Activated CD4-positive, alpha-beta T cell treated with anti-CD3 and anti-CD28 coated beads, Interleukin-2, amount 50 U/mL, for 24 hours (primary cell): ENCODE data around the gene EML1.

Source experiments
- DNase-seq, 2 donors: peaks; one replicate each; pipeline ENCODE4 v3.0.0-alpha.2; 2020; ENCODE audit warnings: low read depth in 1 of 2, low spot score in 1 of 2

The EML1 gene

DNA sequence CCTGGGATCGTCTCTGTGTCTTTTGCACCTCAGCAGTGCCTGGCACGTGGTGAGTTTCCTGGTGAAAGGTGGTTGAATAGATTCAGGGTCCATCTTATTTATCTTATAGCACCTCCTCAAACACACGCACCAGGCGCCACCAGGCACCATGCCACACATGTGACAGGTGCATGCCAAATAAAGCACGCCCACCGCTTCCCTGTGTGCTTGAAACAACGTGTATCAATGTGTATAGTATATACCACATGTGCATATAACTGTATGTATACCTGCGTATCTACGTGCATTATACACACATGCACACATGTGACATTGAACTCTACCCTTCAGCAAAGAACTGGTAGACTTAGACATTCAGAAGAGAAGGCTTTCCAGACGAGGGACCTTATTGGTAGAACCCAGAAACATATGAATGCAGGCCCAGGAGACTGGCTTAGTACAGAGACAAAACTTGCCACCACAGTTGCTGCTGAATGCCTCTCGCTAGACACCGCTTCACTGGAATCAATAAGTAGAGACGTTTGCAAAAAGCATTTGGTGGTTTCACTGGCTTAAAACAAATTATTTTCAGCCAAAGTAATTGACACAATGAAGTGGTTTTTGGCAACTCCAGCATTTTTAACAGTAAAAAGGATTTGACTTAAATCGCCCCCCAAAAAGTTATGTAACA is 10.0 kb downstream of the EML1 start:
- no peak for DNase-seq

DNA sequence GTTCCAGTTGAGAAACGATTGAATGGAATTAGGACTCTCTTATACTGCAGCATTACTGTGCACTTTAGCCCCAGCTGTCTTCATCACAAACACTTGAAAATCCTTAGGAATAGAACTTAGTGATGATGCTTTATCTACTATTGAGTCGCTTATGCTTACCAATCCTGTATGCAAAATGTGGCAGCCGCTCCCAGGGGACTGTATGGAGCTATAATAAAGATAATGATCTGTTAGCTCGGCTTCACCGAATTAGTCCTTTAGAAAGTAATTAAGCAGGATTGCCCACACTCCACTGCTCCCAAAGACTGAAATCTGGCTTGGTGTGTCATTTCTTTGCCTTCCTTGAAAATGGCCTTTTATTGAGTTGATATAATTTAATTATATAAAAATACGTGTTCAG is 10.6 kb downstream of the EML1 start:
- DNase-seq = no peak

DNA sequence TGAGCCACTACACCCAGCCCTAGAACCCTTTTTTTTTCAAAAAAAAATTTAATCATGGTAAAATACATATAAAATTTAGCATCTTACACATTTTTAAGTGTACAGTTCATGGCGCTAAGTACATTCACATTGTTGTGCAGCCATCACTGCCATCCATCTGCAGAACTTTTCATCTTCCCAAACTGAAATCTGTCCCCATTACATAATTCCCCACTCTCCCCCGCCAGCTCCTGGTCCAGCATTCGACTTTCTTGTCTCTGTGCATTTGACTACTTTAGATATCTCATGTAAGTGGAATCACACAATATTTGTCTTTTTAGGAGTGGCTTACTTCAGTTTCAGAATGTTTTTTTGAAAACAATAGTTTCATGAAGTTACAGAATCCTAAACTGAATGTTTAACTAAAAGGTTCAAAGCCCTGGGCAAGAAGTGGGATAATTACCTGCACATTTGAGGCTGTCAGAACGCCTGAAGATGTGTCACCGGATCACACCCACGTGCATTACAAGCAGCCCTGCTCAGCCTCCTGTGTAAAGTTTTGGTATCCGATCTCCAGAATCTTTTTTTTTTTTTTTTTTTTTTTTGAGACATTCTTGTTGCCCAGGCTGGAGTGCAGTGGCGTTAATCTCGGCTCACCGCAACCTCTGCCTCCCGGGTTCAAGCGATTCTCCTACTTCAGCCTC is 12.7 kb downstream of the EML1 start:
- DNase-seq = no peak

DNA sequence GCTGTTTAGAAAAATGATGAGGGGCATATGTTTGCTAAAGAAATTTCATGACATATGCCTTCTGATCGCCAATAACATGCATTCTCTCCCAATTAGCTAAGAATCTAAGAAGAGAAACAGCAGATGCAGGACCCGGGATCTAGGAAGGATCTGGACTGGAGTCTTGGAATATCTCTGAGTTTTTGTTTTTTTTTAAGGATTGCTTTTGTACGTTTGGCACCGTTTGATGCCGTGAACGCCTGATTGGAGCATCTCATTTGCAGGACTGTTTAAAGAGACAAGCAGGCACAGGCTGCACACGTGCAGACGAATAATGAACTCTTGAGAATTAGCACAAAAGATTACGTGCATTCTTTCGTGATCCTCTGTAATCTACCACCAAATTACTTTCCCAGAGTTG is 13.6 kb downstream of the EML1 start:
- no peak for DNase-seq

DNA sequence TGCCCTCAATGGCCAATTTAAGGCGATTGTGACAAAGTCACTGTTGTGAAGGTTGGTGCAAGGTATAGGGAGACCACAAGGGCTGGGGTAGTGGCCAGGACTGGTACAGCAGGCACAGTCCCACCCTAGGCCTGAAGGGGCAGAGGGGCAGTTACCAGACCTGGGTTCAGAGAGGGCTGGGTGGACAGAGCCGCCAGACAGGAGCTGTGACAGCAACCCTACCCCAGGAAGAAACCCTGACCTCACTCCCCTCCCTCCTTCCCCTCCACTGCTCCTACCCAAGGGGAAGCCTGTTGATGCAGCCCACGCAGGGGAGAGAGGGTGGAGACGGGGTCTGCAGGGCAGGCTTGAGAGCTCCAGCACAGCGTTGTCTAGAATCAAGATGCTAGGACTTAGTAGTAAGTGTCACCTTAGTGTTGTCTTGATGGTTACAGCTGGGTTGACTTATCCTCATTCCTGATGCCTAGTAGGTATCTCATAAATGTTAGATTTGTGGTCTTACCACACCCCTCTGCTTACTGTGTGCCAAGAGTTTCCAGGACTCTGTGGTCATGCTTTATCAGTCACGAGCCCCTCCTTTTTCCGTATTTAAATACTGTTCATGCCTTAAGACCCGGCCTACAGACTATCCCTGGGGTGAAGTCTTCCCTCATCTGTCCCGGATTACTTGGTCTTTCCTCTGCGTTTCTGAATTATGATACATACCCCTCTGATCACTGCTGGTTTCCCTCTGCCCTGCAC is 14.4 kb downstream of the EML1 start:
- no peak for DNase-seq

DNA sequence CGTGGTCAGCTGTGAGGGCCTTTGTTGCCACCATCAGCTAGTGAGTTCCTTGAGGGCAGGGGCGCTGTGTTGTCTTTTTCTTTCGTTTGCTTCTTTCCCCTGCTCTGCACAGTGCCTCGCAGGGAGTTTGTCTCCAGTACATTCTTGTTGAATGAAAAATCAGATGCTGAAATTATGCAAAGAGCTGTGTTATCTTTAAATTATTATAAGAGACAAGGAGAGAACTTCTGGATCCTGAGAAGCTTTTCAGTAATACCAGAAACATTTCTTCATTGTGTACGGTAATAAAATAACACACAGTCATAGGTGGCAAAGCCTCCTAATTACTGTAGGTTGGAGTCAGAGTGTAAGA is 14.9 kb downstream of the EML1 start:
- no peak for DNase-seq

DNA sequence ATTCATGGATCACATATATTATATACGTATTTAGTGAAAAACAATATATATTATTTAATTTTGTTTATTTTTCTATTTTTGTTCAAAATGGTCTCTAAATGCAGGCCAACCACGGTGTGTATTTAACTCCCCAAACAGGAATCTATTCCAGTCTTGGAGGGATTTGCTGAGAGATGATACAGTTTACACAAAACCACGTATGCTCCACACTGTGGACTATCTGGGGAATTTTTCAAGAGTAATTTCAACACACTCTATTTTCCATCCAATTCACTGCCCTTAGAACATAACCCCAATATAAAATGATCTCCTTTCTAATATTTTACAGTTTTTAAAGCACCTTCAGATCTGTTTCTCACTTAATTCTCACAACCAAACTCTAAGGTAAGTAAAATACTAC is 15.3 kb downstream of the EML1 start:
- no peak for DNase-seq

DNA sequence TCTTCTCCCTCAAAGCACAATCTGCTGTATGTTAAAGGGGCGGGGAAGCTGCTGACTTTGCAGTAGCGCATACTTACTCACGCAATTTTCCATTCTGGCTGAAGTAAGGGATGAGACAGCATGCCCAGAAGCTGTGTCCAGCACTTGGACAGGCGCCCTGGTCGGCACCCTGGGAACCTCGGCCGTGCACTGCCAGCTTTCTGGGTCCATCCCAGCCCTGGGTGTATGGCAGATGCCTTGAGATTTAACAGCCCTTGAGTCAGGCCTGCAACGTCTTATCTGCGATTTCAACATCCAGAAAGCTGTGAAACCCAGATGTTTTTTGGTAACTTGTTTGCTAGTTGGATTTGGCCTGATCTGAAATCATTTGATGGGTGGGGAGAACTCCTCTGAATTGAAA is 16.1 kb downstream of the EML1 start:
- DNase-seq = no peak

DNA sequence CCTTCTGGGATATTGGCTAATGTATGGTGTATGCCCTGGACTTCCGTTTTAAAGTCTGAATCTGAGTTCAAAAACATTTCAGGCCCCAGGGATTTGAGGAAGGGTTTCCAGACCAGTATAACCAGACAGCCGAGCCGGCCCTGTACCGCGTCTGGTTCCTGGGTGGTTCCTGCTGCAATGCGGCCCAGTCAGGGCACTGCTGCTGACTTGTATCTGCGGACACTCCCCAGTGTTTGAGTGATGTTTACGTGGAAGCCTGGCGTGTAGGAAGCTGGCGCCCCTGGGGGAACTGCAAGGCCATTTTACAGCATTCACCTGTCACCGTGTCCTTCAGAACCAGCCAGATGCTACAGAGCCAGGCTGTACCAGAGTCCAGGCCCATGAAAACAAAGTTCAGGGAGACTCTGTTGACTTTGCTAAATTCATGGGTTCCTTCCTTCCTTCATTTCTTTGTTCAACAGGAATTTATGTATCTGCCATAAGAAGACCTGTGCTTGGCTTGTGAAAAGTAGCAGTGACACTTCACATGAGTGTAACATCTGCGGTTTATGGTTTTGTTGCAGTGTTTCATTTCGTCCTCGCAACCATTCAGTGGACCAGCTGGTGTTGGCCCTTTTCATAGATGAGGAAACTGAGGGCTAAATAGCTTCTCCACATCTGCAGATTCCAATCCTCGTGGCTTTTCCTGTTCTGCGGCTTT is 16.8 kb downstream of the EML1 start:
- DNase-seq = no peak

DNA sequence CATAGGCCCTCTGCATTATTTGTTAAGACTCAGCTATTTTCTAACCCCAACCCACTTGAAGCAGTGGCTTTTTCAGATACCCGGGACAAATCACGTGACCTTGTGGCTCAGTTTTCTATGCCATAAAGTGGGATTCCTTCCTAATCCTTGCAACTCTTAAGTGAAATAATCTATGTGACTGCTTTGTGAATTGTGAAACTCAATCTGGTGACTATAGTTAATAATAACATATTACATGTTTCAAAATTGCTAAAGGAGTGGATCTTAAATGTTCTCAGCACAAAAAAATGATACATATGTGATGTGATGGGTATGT is 17.3 kb downstream of the EML1 start:
- DNase-seq = no peak

DNA sequence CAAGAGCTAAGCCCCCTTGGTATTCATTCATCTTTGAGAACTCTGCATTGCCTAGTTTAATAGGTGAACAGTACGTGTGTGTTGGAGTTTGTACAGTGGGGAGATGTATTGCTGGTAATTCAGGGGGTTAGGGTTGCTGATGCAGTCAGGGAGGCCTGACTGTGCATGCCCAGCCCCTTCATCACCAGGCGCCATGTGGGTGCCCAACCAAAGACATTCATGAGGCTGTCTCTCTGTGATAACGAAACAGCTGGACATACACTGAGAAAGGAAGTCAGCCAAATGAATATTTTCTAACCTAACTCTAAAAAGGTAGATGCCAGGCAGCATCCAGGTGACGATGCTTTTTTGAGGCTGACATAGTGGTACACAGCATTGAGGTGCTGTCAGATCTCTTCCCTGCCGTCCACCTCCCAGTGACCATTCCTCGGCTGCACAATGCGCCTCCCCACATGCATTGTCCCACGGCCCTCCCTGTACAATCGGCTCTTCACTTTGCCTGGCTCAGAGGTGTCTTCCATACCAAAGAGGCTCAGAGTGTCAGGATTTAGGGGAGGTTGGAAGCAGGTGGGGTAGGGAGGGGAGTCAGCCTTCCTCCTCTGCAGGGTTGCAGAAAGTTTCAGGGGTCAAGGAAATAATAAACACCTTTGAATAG is 19.0 kb downstream of the EML1 start:
- DNase-seq = no peak

DNA sequence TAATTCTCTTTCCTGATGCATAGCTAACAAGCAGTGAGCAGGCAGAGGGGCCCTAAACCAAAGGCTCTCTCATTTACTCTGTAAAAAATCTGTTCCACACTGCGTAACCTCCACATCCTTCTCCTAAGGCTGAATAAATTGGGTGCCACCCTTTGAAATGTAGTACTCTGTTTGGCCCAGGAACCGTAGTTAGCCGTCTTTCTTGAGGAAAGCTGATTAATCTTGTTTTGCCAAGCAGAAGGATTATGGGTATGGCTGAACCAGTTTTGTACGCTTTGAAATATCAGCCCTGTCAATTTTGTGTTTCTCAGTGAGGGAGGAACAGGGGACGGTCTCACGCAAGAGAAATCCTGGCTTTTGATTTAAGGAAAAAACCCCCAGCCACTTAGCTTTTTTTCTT is 19.7 kb downstream of the EML1 start:
- DNase-seq = no peak

DNA sequence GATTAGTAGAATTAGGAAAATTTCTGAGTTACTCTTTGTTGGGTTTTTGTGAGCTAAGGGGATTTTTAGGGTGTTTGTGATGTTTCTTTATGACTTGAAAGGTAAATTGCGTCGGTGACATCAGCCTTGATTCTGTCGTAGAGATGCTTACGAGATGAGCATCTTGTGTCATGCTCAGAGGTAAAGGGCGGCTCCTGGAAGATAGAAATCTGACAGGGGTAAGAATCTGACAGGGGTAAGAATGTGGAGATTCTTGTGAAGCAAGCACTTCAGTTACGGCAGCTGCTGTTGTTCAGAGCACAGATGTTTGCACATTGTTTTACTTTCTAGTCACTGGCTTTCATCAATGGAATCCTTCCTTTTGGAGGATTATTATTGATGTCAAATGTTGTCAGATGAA is 22.5 kb downstream of the EML1 start:
- no peak for DNase-seq

DNA sequence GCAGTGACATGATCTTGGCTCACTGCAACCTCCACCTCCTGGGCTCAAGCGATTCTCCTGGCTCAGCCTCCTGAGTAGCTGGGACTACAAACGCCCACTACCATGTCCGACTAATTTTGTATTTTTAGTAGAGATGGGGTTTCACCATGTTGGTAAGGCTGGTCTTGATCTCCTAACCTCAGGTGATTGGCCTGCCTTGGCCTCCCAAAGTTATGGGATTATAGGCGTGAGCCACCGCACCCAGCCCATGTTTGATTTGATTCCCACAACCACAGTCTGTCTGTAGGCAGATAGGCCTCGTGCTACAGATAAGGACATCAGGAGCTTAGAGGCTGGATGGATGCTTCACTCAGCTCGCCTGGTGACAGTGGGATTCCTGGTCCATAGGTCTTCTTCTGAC is 23.0 kb downstream of the EML1 start:
- no peak for DNase-seq

DNA sequence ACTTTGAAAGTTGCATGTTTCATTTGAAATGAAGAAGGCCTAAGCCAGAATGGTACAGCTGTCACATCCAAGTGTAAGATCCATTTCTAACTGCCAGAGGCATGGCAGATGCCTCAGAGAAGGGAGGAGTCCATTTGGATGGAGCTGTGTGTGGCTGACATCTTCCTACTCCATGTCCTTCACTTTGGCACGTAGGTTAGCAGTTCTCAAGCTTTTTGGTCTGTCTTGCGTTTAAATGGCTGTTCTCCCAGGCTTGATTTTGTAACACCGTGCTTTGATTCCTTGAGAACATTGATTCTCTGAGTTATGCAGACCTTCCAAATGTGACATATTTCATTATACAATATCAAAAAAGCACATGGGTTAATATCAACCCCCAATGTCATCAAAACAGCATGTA is 23.4 kb downstream of the EML1 start:
- DNase-seq = no peak

DNA sequence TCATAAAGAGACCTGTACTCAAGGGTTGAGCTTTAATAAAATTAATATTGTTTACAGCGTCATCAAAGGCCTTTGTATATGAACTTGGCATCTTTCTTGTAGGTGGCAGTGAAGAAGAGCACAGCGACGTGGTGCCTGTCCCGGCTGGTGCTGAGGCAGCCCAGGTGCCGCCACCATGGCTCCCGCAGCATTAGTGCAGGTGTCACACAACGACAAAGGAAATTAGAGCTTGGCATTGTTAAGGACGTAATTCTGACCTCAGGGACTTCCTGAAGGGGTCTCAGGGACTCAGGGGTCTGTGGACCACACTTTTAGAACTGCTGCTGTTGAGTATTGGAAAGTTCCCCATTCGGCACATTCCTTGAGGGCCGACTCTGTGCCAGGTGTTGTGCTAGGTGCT is 24.1 kb downstream of the EML1 start:
- no peak for DNase-seq

DNA sequence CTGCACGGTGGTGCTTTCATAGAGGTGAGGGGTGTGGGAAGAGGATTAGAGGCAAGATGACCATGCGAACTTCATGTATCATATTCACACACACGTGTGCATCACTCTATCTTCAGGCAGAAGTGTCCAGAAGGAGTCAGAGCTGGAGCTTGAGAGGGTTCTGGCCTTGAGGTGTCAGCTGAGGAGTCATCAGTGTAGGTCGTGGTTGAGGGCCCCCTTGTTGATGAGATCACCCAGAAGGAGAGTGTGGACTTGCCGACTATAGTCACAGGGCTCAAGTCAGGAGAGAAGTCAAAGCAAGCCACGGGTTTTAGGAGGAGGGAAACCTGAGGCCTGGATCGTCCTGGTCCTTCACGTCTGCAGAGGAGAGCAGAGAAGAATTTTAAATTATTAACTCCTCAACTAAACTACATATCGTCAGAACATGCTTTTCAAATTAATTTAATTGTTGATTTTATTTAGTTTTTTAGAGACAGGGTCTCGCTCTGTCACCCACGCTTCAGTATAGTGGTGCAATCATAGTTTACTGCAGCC is 25.4 kb downstream of the EML1 start:
- no peak for DNase-seq

DNA sequence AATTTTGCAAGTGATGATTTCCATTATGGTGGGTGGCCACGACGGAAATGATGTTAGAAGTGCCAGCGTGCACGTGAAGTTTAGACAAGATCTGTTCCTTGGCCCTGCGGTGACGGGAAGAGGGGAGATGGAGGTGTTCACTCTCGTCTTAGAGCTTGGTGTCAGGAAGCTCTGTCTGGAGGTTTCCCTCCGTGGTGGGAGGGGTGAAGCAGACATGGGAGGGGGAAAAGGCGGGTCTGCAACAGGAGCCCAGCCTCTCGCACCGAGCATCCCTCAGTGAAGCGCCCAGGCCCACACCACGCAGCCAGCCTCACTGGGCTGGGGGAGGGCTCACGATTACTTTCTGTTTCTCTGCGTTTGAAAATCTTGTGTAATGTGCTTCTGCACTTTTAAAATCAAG is 26.3 kb downstream of the EML1 start:
- no peak for DNase-seq

DNA sequence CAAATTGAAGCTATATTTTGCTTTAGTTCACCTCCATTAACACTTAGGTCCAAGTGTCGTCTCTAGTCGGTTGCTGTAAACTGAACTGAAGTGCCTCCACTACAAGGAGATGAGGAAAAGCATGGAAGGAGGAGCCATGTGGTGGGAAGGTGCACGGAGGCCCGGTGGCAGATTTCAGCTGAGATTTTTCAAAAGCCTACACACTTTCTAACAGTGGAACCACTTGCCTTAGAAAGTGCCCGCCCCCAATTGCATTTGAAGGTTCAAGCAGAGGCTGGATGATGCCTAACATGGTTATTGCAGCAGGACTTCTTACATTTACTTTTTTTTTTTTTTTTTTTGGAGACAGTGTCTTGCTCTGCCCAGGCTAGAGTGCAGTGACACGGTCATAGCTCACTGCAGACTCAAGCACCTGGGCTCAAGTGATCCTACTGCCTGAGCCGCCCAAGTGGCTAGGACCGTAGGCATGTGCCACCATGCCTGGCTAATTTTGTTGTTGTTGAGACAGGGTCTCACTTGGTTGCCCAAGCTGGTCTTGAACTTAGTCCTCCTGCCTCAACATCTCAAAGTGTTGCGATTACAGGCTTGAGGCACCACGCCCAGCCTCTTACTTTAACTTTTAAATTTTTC is 27.6 kb downstream of the EML1 start:
- DNase-seq = no peak

DNA sequence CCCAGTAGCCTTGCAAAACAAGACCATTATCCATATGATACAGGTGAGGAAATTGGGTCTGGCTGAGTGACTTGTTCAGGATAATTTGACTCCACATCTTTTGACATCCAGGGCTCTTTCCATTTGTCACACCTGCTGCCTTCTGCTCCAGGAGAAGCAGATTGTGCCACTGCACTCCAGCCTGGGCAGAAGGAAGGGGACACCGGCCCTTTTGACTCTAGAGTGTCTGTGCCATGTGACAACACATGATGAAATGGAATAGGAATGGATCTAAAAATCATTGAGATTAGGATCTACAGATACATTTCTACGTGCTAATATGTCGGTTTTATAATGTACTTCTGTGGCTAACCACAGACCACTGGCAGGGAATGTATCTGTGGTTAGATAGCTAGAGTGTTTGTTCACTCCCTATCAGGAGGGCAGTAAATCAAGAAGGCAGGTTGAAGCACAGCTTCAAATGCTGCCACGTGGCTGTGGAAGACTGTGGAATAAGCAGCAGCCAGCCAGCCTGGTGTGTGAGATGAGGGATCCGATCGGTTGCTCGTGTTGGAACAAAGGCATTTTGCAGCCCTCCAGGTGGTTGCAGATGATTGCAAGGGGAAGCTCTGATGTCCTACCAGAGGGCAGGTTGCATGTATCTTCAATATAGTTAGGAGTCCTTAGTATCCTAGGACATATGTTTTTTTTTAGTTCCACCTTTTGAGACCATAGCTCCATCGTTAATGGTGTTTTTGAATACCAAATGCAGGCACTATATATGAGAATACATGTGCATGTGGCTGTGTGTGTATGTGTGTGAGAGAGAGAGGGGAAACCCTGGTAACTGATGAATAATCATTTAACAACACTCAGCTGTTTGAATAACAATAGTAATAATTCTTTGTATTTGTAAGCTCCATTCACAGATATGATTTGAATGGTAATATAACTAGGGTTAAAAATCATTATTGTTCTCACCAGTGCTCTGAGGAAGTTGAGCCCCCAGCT is 28.6 kb downstream of the EML1 start:
- no peak for DNase-seq
